GM21576 (cell line): Measurements from ENCODE around the gene U2SURP.
"Not testable (repeated sequence)": the region's sequence is repeated elsewhere in the genome, so short reads cannot be mapped to it uniquely, and the experiment has no call there.

Source experiments
- ATAC-seq: cut with Tn5 transposase; IDR thresholded peaks from one replicate; pipeline ENCODE4 v1.9.1; 2021; ENCODE audit warnings: mild to moderate bottlenecking, moderate library complexity; ENCODE audit not compliant: unreplicated experiment

Gene U2SURP

DNA sequence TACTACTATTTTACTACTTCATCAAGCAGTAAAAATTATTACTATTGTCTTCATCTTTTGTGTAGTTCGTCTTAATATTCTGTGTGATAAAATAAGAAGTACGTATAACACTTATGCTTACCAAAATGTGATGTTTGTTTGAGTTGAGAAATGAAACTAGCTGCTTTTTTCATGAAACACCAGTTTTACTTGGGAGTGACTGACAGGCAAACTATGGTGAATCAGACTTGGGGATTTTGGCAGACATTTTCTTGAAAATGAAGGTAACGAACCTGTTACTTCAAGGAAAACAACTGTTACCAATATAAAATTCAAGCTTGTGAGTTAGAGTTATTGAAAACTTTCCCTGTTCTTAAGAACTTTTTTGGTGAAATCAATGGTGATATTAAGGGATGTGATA is 10.3 kb downstream of the U2SURP start:
- ATAC-seq: no peak

- no peak for ATAC-seq
Measured at GRCh38 chr3:143014921-143015320, 13.6 kb downstream of the U2SURP start.

DNA sequence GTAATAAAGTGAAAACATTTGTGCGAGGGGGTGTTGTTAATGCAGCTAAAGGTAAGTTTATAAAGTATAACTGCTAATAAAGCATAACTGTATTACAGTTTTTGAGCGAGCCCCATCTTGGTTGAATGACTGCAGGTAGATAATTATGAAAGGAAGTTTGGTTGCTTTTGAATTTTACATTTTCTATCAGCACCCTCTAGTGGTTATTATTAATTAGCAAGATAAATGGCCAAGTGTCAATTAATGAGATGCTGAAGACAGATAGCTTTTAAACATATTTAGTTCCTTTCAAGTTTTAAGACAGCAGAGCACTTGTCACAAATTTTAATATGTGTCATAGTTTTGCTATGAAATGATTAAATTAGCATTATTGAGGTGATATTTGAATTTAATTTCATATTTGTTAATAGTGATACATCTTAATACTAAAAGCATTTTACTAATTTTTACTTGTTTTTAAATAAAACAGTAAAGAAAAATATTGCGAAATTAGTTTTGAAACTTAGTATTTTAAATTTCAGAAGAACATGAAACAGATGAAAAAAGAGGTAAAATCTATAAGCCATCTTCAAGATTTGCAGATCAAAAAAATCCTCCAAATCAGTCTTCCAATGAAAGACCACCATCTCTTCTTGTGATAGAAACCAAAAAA is 15.1 kb downstream of the U2SURP start:
- no peak for ATAC-seq

DNA sequence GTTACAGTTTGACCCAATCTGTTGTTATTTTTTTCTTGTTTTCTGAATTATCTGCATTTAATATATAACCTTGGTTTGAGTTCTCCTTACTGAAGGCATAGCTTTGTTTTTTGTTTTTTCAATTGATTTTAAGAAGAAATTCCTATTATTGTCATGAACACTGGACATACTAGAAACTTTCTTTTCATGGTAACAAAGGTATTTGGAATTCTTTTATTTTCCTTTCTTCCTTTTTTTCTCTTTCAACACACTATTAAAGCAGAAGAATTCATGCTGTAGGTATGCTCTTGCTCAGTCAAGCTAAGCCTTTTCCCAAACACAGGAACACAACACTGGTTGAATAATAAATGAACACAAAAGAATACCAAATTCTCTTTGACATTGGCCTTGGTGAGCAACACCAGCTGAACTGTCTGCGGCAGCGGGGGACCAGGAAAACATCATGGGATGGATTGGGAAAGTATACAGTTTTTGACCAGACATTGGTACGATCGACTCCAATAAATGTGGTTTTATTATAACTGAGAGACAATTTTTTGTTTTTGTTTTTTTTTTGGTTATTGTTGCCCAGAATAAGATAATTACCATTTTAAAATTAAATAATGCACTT is 23.1 kb downstream of the U2SURP start:
- no peak for ATAC-seq

DNA sequence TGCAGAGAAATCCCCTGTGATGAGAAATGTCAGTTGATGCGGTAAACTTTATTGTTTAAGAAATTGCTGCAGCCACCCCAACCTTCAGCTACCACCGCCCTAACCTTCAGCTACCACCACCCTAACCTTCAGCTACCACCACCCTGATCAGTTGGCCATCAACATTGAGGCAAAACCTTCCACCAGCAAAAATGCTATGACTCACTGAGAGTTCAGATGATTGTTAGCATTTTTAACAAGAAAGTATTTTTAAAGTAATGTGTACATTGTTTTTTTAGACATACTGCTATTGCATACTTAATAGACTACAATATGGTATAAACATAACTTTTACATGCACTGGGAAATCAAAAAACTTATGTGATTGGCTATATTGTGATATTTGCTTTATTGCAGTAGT is 30.0 kb downstream of the U2SURP start:
- ATAC-seq: no peak

DNA sequence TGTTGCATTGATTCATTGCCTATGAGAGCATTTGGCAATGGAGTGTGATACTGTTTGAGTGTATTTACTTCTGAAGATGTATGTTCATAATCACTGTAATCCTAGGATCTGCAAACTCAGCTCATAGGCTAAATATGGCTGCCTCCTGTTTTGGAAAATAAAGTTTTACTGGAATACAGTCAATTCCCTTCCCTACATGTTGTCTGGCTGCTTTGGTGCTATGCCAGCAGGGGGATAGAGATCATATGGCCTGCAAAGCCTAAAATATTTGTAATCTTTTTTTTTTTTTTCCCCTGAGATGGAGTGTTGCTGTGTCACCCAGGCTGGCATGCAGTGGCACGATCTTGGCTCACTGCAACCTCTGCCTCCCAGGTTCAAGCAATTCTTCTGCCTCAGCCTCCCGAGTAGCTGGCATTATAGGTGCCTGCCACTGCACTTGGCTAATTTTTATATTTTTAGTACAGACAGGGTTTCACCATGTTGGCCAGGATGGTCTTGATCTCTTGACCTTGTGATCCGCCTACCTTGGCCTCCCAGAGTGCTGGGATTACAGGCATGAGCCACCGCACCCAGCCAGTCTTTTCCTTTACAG is 30.5 kb downstream of the U2SURP start:
- not testable (repeated sequence) for ATAC-seq

GRCh38 chr3:143035466-143036211 is 34.3 kb downstream of the U2SURP start:
- ATAC-seq: no peak

- no peak for ATAC-seq
Measured at GRCh38 chr3:143036557-143036956, 35.2 kb downstream of the U2SURP start.

DNA sequence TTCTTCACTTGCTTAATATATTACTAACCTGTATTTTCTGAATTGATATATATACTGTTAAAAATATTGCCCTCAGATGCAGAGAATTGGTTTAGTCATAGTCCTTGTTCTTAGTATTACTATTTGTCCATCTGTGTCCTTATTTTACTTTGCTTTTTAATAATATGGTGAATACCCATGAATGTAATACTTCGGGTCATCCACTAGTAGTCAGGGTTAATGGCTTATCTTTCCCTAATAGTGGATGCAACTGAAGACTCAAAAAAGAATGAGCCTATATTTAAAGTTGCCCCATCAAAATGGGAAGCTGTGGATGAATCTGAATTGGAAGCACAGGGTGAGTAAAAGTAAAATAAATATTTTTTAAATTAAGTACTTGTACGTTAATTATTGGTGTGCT is 36.5 kb downstream of the U2SURP start:
- ATAC-seq: no peak

DNA sequence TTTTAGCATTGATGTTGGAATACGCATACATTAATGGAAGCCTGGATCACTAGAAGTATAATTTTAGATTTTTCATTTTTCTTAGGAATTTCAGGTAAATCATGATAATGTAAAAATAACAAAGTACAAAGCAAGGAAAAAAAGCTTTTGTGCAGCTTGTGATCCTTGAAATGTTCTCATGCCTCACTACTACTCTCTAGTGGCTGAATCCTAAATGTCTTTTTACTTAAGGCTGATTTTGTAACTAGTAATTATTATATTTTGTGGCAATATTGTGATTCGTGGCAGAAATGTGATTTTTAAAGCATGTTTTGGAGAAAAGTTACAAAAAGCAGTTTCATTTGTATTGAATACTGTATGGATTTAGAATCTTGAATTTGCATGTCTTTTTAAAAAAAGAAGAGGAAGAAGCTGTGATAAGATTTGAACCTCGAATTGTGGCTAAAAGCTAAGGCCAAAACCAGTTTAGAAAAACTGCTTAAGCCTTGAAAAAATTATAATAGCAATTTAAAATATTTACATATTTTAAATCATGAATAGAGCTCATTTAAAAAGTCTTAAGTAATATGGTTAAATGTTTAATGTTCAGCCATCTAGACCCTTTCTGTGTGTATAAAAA is 39.0 kb downstream of the U2SURP start:
- ATAC-seq: no peak

GRCh38 chr3:143041903-143042302 is 40.5 kb downstream of the U2SURP start:
- ATAC-seq: no peak

DNA sequence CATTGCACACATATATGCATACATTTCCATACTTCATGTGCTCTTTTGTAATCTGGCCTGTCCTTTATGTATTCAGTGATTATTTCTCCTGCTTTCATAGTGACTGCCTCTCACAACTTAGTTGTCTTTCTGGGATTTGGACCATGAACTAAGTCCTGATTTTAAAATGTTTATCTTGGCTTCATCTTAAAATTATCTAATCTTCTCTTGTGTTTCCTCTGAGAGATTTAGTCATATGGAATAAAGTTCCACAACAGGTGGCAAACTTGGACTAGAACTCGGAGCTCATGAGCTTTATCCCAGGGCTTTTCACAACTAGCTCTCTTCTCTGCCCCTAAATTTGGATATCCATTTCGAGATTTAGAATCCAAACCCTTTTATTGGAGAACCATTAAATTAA is 44.3 kb downstream of the U2SURP start:
- no peak for ATAC-seq

DNA sequence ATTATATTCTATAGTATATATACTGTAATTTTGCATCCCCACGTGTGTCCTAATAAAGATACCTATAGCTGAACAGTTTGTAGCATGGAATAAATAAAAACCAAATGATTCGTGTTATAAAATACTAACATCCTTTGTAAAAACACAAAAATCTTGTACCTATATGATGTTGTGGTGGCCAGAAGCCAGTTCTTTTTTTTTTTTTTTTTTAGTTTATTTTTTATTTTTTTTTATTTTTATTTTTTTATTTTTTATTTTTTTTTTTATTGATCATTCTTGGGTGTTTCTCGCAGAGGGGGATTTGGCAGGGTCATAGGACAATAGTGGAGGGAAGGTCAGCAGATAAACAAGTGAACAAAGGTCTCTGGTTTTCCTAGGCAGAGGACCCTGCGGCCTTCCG is 44.7 kb downstream of the U2SURP start:
- not testable (repeated sequence) for ATAC-seq

DNA sequence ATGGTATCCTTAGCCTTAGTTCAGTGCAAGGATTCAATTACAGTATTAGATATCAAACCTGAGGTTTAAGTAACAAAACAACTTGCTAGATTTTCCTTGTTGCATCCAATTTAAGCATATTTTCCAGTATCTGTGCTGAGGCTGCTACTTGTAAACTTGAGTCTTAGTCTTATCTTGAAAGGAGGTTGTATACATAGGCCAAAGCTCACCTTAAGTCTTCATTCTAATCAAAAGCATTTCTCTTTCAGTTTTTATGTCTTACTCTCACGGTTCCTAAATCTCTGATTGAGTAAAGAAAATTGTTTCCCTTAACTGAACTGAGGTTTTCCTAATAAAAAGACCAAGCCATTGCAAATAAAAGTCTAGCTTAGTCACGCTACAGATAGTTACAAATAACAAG is 52.6 kb downstream of the U2SURP start:
- no peak for ATAC-seq

- ATAC-seq: no peak
Measured at GRCh38 chr3:143056372-143056771, 55.0 kb downstream of the U2SURP start.

GRCh38 chr3:143060906-143061305 is 59.5 kb downstream of the U2SURP start:
- ATAC-seq: peak; percentile 98

DNA sequence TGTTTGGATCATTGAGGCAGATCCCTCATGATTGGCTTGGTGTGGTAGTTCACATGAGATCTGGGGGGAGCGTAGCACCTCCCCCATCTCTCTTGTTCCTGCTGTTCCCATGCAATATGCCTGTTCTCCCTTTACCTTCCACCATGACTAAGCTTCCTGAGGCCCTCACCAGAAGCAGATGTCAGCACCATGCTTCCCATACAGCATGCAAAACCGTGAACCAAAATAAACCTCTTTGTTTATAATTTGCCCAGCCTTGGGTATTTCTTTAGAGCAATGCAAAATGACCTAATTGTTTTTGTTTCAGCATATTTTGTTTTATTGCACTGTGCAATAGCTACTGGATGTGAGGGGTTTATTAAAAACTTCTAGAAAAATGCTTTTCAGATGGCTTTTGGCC is 61.6 kb downstream of the U2SURP start:
- no peak for ATAC-seq

GRCh38 chr3:143064777-143065176 is 63.4 kb downstream of the U2SURP start:
- ATAC-seq: no peak

GRCh38 chr3:143065364-143065763 is 64.0 kb downstream of the U2SURP start:
- ATAC-seq: no peak

- no peak for ATAC-seq
Measured at GRCh38 chr3:143066033-143066432, 64.7 kb downstream of the U2SURP start.

- ATAC-seq: no peak
Measured at GRCh38 chr3:143067201-143067600, 65.8 kb downstream of the U2SURP start.
